Neural progenitor cell (in vitro differentiated cells): Measurements from ENCODE around the gene ZFYVE19. TPM values are rescaled to one million over a fixed set of nuclear protein-coding genes. Genes with fewer than 3 reads are reported as not detected.

Experiments
- DNase-seq: peaks from one replicate; pipeline ENCODE4 v3.0.0-alpha.2; 2016; ENCODE audit warnings: low spot score
- H2AFZ ChIP-seq: fragments of 200-600 bp; sonication (generic); replicated peaks from 2 replicates; pipeline ENCODE4 v1.6.1; 2016; ENCODE audit warnings: antibody characterized with exemption
- H3F3A ChIP-seq: fragments of 200-600 bp; sonication (generic); 2 replicates; pipeline ENCODE4 v1.6.1; 2016; ENCODE audit warnings: antibody characterized with exemption, low read depth
- H3K27ac ChIP-seq: fragments of 200-600 bp; sonication (generic); 2 replicates; pipeline ENCODE4 v1.5.1; 2016; ENCODE audit warnings: mild to moderate bottlenecking
- H3K27me3 ChIP-seq: fragments of 200-600 bp; sonication (generic); 2 replicates; pipeline ENCODE4 v1.6.1; 2016; ENCODE audit warnings: mild to moderate bottlenecking, moderate library complexity
- H3K36me3 ChIP-seq: fragments of 200-600 bp; sonication (generic); 2 replicates; pipeline ENCODE4 v1.5.1; 2016
- H3K4me1 ChIP-seq: fragments of 200-600 bp; sonication (generic); 2 replicates; pipeline ENCODE4 v1.6.1; 2016; ENCODE audit warnings: mixed run types
- H3K4me2 ChIP-seq: fragments of 200-600 bp; sonication (generic); 2 replicates; pipeline ENCODE4 v1.6.1; 2016
- H3K4me3 ChIP-seq: fragments of 200-600 bp; sonication (generic); 2 replicates; pipeline ENCODE4 v1.5.1; 2016
- H3K79me2 ChIP-seq: fragments of 200-600 bp; sonication (generic); 2 replicates; pipeline ENCODE4 v1.6.1; 2016; ENCODE audit warnings: low read depth
- H3K9ac ChIP-seq: fragments of 200-600 bp; sonication (generic); 2 replicates; pipeline ENCODE4 v1.6.1; 2016
- H3K9me3 ChIP-seq: fragments of 200-600 bp; sonication (generic); 2 replicates; pipeline ENCODE4 v1.5.1; 2016; ENCODE audit warnings: low read depth
- H4K20me1 ChIP-seq: fragments of 200-600 bp; sonication (generic); 2 replicates; pipeline ENCODE4 v1.6.1; 2016; ENCODE audit warnings: low read depth
- H3K27ac Mint-ChIP-seq: 3 replicates; pipeline ENCODE4 v1.8.0; 2021; ENCODE audit warnings: mixed read lengths
- H3K27me3 Mint-ChIP-seq: 2 replicates; pipeline ENCODE4 v1.8.0; 2022; ENCODE audit warnings: low read depth, mild to moderate bottlenecking, inconsistent platforms, moderate library complexity, mixed read lengths; ENCODE audit not compliant: insufficient read depth
- H3K36me3 Mint-ChIP-seq: 3 replicates; pipeline ENCODE4 v1.8.0; 2021; ENCODE audit warnings: mixed read lengths
- H3K4me1 Mint-ChIP-seq: 3 replicates; pipeline ENCODE4 v1.8.0; 2021; ENCODE audit warnings: mixed read lengths
- H3K4me3 Mint-ChIP-seq: 3 replicates; pipeline ENCODE4 v1.8.0; 2021; ENCODE audit warnings: mild to moderate bottlenecking, moderate library complexity, mixed read lengths
- H3K9me3 Mint-ChIP-seq: 3 replicates; pipeline ENCODE4 v1.8.0; 2020; ENCODE audit warnings: mixed read lengths
- EZH2 ChIP-seq: fragments of 200-600 bp; sonication (generic); IDR thresholded peaks from 2 replicates; pipeline ENCODE4 v1.6.1; 2017; ENCODE audit warnings: antibody characterized with exemption, mild to moderate bottlenecking, moderate library complexity
- EZH2phosphoT487 ChIP-seq: fragments of 200-600 bp; sonication (generic); IDR thresholded peaks from 2 replicates; pipeline ENCODE4 v1.6.1; 2017; ENCODE audit warnings: antibody characterized with exemption
- total RNA-seq: library from RNA; depleted of rRNA; stranded (reverse); fragments of >200 nt; gene quantifications from 2 replicates; pipeline ENCODE4 v1.2.3, GENCODE V29; 2015; ENCODE audit warnings: low replicate concordance
- TF ChIP-seq, protein P1 (sequence below): fragments of 200-600 bp; sonication (generic); IDR thresholded peaks from 2 replicates; pipeline ENCODE4 v1.5.1; 2017; ENCODE audit warnings: antibody characterized with exemption, mild to moderate bottlenecking

Gene ZFYVE19
- total RNA-seq, 1 donor from 2014 or later: 19.3 TPM

DNA sequence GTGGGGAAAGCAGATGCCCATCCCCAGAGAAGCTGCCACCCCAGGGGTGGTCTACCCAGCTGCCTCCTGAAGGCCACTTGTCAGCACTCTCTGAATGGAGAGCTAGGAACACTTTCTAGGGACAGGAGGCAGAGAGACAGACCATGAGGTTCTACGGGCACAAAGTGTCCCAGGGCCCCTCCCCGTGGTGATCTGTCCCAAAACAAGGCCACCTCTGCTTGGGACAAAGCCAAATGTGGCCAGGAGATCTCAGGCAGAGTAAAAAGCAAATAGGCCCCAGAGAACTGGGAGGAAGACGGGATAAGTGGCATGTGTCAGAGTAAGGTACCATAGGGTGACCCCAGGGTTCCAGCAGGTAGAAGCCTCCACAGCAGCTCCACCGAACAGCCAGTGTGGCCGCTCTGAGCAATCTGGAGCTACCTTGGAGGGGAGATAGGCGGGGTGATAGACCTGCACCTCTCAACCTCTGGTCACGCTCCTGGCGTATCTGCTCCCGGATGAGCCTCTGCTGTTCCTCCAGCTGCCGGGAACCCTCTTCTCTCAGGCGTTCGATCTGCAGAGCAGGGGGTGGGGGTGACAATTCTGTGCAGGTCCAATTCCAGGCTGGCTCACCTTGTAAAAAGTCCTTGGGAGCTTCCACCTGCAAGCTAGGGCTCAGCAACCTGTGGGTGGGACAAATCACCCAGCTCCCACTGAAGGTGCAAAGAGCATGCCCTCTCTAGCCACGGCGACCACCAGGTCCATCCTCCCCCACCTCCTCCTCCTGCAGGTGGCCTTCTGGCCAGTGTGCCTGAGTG, 31.0 kb upstream of the ZFYVE19 start:
- no peaks in the 10 kb centered on the region for H3K27me3 ChIP-seq
- no peaks in the 10 kb centered on the region for H4K20me1 ChIP-seq
- Mint-ChIP-seq H3K27me3 (peaks cover 3% of the 10 kb centered on the region), H3K4me3 (no peak overlapping the region), H3K36me3 (peaks cover 25% of the 10 kb centered on the region), H3K4me1 (no peaks in the 10 kb centered on the region), H3K9me3 (no peaks in the 10 kb centered on the region), H3K27ac (no peak overlapping the region)
- H3K4me2 ChIP-seq: no peak overlapping the region
- H3K4me1 ChIP-seq: no peaks in the 10 kb centered on the region
- H3K27ac ChIP-seq: no peak overlapping the region
- no peaks in the 10 kb centered on the region for H3K79me2 ChIP-seq
- TF ChIP-seq EZH2phosphoT487: no peak
- no peak for TF ChIP-seq EZH2
- TF ChIP-seq, protein P1, sequence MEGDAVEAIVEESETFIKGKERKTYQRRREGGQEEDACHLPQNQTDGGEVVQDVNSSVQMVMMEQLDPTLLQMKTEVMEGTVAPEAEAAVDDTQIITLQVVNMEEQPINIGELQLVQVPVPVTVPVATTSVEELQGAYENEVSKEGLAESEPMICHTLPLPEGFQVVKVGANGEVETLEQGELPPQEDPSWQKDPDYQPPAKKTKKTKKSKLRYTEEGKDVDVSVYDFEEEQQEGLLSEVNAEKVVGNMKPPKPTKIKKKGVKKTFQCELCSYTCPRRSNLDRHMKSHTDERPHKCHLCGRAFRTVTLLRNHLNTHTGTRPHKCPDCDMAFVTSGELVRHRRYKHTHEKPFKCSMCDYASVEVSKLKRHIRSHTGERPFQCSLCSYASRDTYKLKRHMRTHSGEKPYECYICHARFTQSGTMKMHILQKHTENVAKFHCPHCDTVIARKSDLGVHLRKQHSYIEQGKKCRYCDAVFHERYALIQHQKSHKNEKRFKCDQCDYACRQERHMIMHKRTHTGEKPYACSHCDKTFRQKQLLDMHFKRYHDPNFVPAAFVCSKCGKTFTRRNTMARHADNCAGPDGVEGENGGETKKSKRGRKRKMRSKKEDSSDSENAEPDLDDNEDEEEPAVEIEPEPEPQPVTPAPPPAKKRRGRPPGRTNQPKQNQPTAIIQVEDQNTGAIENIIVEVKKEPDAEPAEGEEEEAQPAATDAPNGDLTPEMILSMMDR: no peak
- no peaks in the 10 kb centered on the region for H3K36me3 ChIP-seq
- no peak for DNase-seq
- no peaks in the 10 kb centered on the region for H3F3A ChIP-seq
- H3K9ac ChIP-seq: no peak overlapping the region
- no peak overlapping the region for H3K4me3 ChIP-seq
- H3K9me3 ChIP-seq: no peaks in the 10 kb centered on the region
- H2AFZ ChIP-seq: no peak overlapping the region

DNA sequence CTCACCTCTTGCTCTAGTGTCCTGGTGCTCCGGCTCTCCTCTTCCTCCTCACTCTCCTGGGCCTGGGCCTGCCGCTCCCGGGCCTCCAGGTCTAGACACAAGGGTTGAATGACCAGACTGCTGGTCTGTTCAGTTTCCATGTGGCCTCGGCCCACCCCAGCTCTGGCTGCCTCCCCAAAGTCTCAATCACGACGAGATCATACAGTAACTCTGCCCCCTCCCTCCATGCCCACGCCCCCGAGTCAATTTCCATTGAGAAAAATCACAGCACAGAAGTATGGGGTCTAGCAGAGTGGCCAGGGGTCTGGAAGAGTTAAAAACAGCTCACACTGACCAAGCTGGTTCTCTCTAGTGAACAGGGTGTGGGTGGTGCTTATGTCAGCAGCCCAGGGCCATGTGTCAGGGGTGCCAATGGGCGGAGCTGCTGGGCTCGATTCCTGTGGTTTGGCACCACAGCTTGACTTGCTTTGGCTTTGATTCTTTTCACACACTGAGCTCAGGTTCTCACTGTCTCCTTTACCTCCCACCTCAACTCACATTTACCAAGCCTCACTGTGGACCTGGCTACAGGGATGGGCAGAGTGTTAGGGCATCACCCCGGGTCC, 30.2 kb upstream of the ZFYVE19 start:
- Mint-ChIP-seq H3K36me3 (peaks cover 25% of the 10 kb centered on the region), H3K4me1 (no peaks in the 10 kb centered on the region), H3K27ac (peak overlapping the region; percentile 7), H3K27me3 (no peaks in the 10 kb centered on the region), H3K9me3 (no peaks in the 10 kb centered on the region), H3K4me3 (no peak overlapping the region)
- Histone ChIP-seq H3F3A (no peaks in the 10 kb centered on the region), H3K27me3 (no peaks in the 10 kb centered on the region), H4K20me1 (no peaks in the 10 kb centered on the region), H3K79me2 (no peaks in the 10 kb centered on the region), H3K27ac (no peak overlapping the region), H3K4me2 (no peak overlapping the region), H3K36me3 (no peaks in the 10 kb centered on the region), H3K9me3 (no peaks in the 10 kb centered on the region), H3K4me1 (no peaks in the 10 kb centered on the region), H3K4me3 (no peak overlapping the region), H3K9ac (no peak overlapping the region), H2AFZ (no peak overlapping the region)
- DNase-seq: no peak
- TF ChIP-seq EZH2 (no peak), EZH2phosphoT487 (no peak)
- TF ChIP-seq, protein P1: no peak

DNA sequence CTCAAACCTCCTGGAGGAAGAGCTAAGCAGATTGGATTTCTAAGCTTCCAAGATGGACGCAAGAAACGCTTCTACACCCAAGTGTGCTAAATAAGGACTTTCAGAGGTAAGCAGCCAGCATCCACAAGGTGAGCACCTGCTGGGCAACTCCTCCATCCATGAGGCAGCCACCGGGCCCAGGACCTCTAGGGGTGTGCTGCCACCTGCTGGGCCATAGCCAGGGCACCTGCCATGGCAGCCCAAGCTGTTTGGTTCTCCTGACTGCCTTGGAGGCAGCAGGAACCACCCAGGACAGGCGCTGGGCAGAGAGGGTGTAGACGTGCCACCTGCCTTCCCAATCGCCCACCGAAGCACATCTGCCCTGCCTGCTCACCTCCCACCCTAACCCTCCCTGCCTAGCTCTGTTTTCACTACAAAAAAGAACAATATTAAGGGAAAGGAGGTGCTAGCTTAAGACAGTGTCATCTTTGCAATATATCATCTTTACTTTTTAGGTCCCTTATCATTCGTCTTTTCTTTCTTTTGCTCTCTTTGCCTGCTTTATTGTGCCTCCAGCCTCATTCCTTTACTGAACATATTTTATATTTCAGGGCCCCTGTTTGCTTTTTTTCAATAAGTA, 24.2 kb upstream of the ZFYVE19 start:
- Mint-ChIP-seq H3K27ac (no peak overlapping the region), H3K4me3 (no peak overlapping the region), H3K9me3 (no peaks in the 10 kb centered on the region), H3K36me3 (peaks cover 11% of the 10 kb centered on the region), H3K27me3 (no peaks in the 10 kb centered on the region), H3K4me1 (no peaks in the 10 kb centered on the region)
- H3K9ac ChIP-seq: no peak overlapping the region
- H3K79me2 ChIP-seq: no peaks in the 10 kb centered on the region
- peaks cover 15% of the 10 kb centered on the region for H4K20me1 ChIP-seq
- no peaks in the 10 kb centered on the region for H3K27me3 ChIP-seq
- TF ChIP-seq EZH2 (no peak), EZH2phosphoT487 (no peak)
- TF ChIP-seq, protein P1: peak; percentile 61
- peaks cover 3% of the 10 kb centered on the region for H3F3A ChIP-seq
- H3K4me3 ChIP-seq: no peak overlapping the region
- H2AFZ ChIP-seq: no peak overlapping the region
- peak; percentile 79 for DNase-seq
- H3K4me2 ChIP-seq: no peak overlapping the region
- H3K36me3 ChIP-seq: no peaks in the 10 kb centered on the region
- H3K4me1 ChIP-seq: peaks cover 5% of the 10 kb centered on the region
- H3K27ac ChIP-seq: no peak overlapping the region
- no peaks in the 10 kb centered on the region for H3K9me3 ChIP-seq
